Small intestine (tissue), 7 donors: ENCODE measurements around the gene LIPC. TPM values are rescaled to one million over a fixed set of nuclear protein-coding genes. Genes with fewer than 3 reads are reported as not detected.

Experiments used
- DNase-seq, 2 donors: peaks; one replicate each; pipeline versions ENCODE4 v3.0.0 to v3.0.0-alpha.2; 2013
- FAIRE-seq: peaks from 2 replicates; lab custom pipeline; 2012; peaks lifted over from hg19 to GRCh38; lab: Jason Lieb, UNC
- H3K27ac ChIP-seq, 3 donors: one replicate each; pipeline ENCODE4 v1.5.1; 2013; ENCODE audit warnings: low read length in 2 of 3, mild to moderate bottlenecking in 2 of 3, control low read depth in 1 of 3, inconsistent platforms in 1 of 3, low read depth in 1 of 3, moderate library complexity in 1 of 3
- H3K27me3 ChIP-seq, 3 donors: one replicate each; pipeline ENCODE4 v1.6.1; 2013; ENCODE audit warnings: low read length in 3 of 3, inconsistent platforms in 1 of 3; ENCODE audit not compliant: control insufficient read depth in 3 of 3, insufficient read depth in 3 of 3
- H3K36me3 ChIP-seq, 3 donors: one replicate each; pipeline ENCODE4 v1.6.1; 2013; ENCODE audit warnings: low read length in 3 of 3, inconsistent platforms in 1 of 3, low read depth in 1 of 3, mild to moderate bottlenecking in 1 of 3, moderate library complexity in 1 of 3; ENCODE audit not compliant: control insufficient read depth in 3 of 3, insufficient read depth in 2 of 3
- H3K4me1 ChIP-seq, 3 donors: one replicate each; pipeline ENCODE4 v1.6.1; 2013; ENCODE audit warnings: low read length in 2 of 3, inconsistent platforms in 1 of 3, low read depth in 1 of 3, mild to moderate bottlenecking in 1 of 3, moderate library complexity in 1 of 3; ENCODE audit not compliant: control insufficient read depth in 3 of 3, insufficient read depth in 2 of 3
- H3K4me3 ChIP-seq, 3 donors: one replicate each; pipeline ENCODE4 v1.5.1; 2013; ENCODE audit warnings: low read length in 3 of 3, control low read depth in 1 of 3, inconsistent platforms in 1 of 3, low read depth in 1 of 3, mild to moderate bottlenecking in 1 of 3, moderate library complexity in 1 of 3
- H3K9me3 ChIP-seq, 2 donors: one replicate each; pipeline ENCODE4 v1.6.1; 2013; ENCODE audit warnings: low read depth in 1 of 2, low read length in 1 of 2; ENCODE audit not compliant: control insufficient read depth in 2 of 2, insufficient read depth in 1 of 2
- WGBS, 3 donors: extraction: QIAGEN DNeasy Blood & Tissue Kit; methylation state at CpG; one replicate each; pipeline ENCODE4 v1.1.7; 2013; 5-methylcytosine and 5-hydroxymethylcytosine counted together
- polyA plus RNA-seq, 4 donors: library from polyadenylated mRNA; stranded (reverse) in 3 of 4; unstranded in 1 of 4; fragments of 200-250 nt in 3 of 4; fragments of 120-200 nt in 1 of 4; gene quantifications; one replicate each; pipeline versions ENCODE4 v1.2.1 to v1.2.3, GENCODE V29; 2013
- donor health status: healthy with polysubstance abuse.
- donor health status: control.
- donor health status: control.
- donor health status: Bipolar disorder and iron deficiency.
- donor health status: healthy.

The LIPC gene
- polyA plus RNA-seq, 4 donors = 0.07 to 2.0 (median 1.2) TPM

DNA sequence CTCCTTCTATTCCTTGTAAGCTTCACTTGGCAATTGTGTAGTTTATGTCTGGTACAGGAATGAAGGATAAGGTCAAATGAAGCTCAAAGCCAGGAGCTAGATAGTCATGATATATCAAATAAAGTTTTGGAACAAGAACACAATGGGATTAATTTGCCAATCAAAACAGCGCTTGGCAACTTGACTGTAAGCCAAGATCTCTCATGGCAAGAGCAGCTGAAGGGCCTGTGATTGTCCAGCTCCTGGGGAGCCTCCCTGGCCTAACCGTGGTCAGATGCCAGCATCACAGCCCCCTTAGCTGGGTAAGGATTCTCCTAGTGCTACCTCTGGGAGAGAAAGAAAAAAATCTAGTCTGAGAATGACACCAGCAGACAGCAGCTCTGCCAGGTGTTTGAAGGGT is 97.2 kb downstream of the LIPC start:
- FAIRE-seq (no peak), DNase-seq (no peak)
- H3K4me1 ChIP-seq = peaks cover 0 to 11% (median 7%) of the 10 kb centered on the region in 3 donors
- H3K4me3 ChIP-seq = no peak overlapping the region
- no peaks in the 10 kb centered on the region for H3K27me3 ChIP-seq
- peak overlapping the region in 2 of 3 donors; percentile 1 to 72 for H3K27ac ChIP-seq
- no peaks in the 10 kb centered on the region for H3K9me3 ChIP-seq
- 36 to 73% (median 51%) methylated on average over 2 of the region's 2 CpGs for WGBS, 3 donors
- no peaks in the 10 kb centered on the region for H3K36me3 ChIP-seq

DNA sequence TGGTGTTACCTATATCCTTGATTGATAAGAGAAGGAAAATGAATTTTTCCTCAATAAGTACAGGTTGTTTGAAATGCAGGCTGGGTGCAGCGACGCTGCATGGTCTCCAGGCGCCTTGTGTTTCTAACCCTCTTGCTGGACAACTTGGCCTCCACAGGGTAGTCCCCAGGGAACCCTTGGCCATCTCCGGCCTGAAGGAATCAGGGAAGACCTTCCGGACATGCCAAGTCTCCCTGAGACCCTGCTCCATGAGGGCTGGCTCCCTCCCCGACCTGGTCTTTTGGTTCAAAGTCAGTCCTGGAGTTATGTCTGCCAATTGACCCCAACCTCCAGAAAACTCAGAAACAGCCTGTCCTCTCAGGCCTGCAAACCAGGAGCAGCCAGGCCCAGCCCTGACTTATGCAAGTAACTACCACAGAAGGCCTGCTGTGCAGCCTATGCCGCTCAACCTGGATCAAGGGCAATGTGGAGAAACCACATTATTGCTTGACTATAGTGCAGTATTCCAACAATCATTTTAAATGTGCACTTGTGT is 98.3 kb downstream of the LIPC start:
- no peak overlapping the region for H3K4me3 ChIP-seq
- H3K9me3 ChIP-seq = no peaks in the 10 kb centered on the region
- FAIRE-seq (no peak), DNase-seq (no peak)
- WGBS, 3 donors = 81 to 85% (median 82%) methylated on average over 7 of the region's 7 CpGs
- no peak overlapping the region for H3K27ac ChIP-seq
- no peaks in the 10 kb centered on the region for H3K36me3 ChIP-seq
- peaks cover 0 to 13% (median 7%) of the 10 kb centered on the region in 3 donors for H3K4me1 ChIP-seq
- H3K27me3 ChIP-seq = no peaks in the 10 kb centered on the region

DNA sequence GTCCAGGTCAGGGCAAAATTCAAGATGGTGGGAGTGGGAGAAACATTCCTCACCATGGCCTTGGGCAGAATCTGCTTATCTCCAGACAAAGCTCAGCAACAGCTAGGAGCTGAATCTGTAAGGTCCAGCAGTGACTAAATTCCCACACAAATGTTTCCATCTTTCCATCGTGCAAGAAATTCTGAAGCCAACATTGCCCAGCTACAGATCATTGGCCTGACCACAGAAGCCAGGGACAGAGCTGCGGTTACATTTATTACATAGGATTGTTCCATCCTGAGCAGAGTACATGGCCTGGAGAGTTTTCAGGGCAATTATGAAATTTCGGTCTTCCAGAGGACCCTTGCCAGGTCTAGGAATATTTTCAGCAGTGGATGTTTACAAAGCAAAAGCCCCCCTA is 100.3 kb downstream of the LIPC start:
- Histone ChIP-seq H3K27me3 (no peaks in the 10 kb centered on the region), H3K4me1 (peaks cover 0 to 11% (median 6%) of the 10 kb centered on the region in 3 donors), H3K4me3 (no peak overlapping the region), H3K36me3 (no peaks in the 10 kb centered on the region), H3K9me3 (no peaks in the 10 kb centered on the region), H3K27ac (no peak overlapping the region)
- no peak for DNase-seq
- no peak for FAIRE-seq
- WGBS, 3 donors = 91 to 99% (median 93%) methylated on average over 3 of the region's 3 CpGs

DNA sequence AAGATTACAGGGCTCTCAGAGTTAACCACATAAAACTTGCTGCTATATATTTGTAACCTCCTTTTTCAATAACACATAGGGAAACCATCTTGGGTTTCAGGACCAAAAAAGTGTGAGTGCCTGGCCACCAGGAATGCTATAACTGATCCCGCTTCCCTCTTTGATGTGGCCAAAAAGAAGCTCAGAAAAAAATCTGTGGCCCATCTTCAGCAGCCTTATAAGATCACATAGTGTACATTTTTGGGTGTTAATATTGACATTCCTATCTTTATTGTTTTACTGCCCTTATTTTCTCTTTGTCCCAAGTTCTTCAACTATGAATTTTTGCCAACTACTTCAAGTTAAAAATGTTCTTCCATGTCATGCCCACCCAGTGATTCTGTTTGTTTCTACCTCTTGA is 102.8 kb downstream of the LIPC start:
- no peak overlapping the region for H3K4me3 ChIP-seq
- no peak for DNase-seq
- 88 to 92% (median 88%) methylated on average over 1 of the region's 1 CpG for WGBS, 3 donors
- peaks cover 0 to 3% (median 0%) of the 10 kb centered on the region in 3 donors for H3K4me1 ChIP-seq
- no peaks in the 10 kb centered on the region for H3K9me3 ChIP-seq
- no peaks in the 10 kb centered on the region for H3K36me3 ChIP-seq
- FAIRE-seq = no peak
- no peak overlapping the region for H3K27ac ChIP-seq
- no peaks in the 10 kb centered on the region for H3K27me3 ChIP-seq

DNA sequence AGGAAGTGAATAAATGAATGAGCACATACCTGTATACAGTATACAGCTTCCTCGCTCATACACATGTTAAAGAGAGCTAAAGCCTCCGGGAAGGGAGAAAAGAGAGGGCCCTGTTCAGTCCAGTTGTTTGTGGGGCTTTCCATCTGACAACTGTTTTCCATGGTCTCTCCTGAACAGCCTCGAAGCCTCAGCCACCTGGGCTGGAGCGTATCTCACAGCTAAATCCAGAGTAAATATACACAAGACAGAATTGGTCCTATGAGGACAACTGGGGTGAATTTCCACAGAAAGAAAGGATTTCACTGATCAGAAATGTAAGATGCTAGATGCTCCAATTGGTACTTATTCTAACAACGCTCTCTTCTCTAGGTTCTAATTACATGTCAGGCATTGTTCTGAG is 103.5 kb downstream of the LIPC start:
- FAIRE-seq = no peak
- no peak for DNase-seq
- H3K27me3 ChIP-seq = no peaks in the 10 kb centered on the region
- H3K9me3 ChIP-seq = no peaks in the 10 kb centered on the region
- H3K4me3 ChIP-seq = no peak overlapping the region
- H3K4me1 ChIP-seq = peaks cover 0 to 3% (median 0%) of the 10 kb centered on the region in 3 donors
- H3K36me3 ChIP-seq = no peaks in the 10 kb centered on the region
- 80 to 84% (median 81%) methylated on average over 5 of the region's 5 CpGs for WGBS, 3 donors
- H3K27ac ChIP-seq = no peak overlapping the region

DNA sequence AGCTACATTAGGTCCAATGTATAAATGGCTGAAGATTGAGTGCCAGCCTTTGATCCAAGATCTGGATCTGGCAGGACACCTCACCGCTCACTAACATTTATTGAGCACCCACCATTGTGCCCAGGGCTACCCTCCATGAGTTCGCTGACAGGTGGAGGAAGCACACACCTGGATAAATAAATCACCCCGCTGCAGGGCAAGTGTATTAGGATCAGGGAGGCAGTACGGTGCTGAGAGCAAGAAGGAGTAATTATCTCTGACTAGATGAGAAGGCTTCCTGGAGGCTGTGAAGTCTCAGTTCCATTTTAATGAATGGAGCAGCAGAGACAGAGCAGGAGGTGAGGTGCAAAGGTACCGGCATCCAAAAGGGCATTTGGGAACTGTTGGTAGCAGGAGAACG is 104.1 kb downstream of the LIPC start:
- Histone ChIP-seq H3K4me3 (no peak overlapping the region), H3K36me3 (no peaks in the 10 kb centered on the region), H3K4me1 (peaks cover 0 to 3% (median 0%) of the 10 kb centered on the region in 3 donors), H3K27me3 (no peaks in the 10 kb centered on the region), H3K9me3 (no peaks in the 10 kb centered on the region), H3K27ac (no peak overlapping the region)
- DNase-seq = no peak
- WGBS, 3 donors = 74 to 89% (median 81%) methylated on average over 6 of the region's 6 CpGs
- no peak for FAIRE-seq

DNA sequence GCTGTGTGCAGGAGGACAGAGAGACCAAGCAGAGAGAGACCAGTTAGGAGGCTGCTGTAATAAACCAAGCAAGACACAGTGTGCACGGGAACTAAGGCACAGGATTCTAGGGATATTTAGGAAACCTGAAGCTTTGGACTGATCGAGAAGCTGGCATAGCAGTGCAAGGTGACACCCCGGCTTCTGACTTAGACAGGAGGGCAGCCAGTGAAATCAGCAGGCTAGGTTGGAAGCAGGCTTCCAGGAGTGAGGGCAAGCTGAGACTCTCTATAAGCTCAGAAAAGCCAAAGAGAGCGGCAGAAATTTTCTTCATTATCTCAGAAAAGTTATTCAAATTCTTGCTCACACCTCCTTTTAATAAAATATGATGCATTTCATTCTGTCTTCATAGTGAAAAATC is 104.6 kb downstream of the LIPC start:
- DNase-seq (no peak), FAIRE-seq (no peak)
- peaks cover 0 to 3% (median 0%) of the 10 kb centered on the region in 3 donors for H3K4me1 ChIP-seq
- no peak overlapping the region for H3K4me3 ChIP-seq
- H3K27ac ChIP-seq = no peak overlapping the region
- H3K27me3 ChIP-seq = no peaks in the 10 kb centered on the region
- no peaks in the 10 kb centered on the region for H3K9me3 ChIP-seq
- no peaks in the 10 kb centered on the region for H3K36me3 ChIP-seq
- WGBS, 3 donors = 92 to 97% (median 92%) methylated on average over 4 of the region's 4 CpGs

DNA sequence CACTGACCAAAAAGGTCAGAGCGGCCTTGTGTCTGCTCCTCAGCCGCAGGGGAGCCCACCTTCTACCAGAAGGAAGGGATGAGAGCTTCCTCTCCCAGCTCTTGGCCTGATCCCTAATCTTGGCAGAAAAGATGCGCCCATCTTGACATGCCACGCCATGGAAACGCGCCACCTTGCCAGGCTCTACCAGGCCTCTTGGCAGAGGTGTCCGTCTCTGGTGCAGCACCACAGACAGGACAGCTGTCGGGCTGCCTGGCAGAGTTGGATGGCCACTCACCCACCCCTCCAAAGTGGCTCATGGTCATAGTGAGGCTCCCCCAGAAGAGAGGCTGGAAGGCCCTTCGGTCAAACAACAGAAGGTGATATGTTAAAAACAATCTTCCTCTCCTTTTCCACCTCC is 105.2 kb downstream of the LIPC start:
- Histone ChIP-seq H3K9me3 (no peaks in the 10 kb centered on the region), H3K27ac (no peak overlapping the region), H3K4me3 (no peak overlapping the region), H3K27me3 (no peaks in the 10 kb centered on the region), H3K36me3 (no peaks in the 10 kb centered on the region), H3K4me1 (peaks cover 0 to 3% (median 0%) of the 10 kb centered on the region in 3 donors)
- 97 to 99% (median 98%) methylated on average over 9 of the region's 9 CpGs for WGBS, 3 donors
- FAIRE-seq (no peak), DNase-seq (no peak)

DNA sequence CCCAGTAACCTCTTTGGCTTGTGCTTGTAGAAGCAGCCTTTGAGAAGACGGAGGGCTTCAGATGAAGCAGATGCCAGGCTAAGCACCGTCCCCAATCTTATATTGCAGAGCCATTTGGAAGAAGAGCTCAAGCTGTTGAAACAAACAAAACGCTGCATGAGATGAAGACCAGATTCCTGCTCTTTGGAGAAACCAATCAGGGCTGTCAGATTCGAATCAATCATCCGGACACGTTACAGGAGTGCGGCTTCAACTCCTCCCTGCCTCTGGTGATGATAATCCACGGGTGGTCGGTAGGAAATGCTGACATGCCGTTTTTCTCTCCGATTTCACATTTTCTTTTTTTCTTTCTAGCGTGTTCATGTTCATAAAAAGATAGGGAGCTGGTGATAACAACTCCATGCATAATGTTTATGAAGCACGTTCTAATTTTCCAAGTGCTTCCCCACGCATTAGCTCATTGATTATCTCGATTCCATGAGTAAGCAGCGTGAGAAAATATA is 106.5 kb downstream of the LIPC start:
- H3K4me1 ChIP-seq = peaks cover 0 to 3% (median 0%) of the 10 kb centered on the region in 3 donors
- H3K27me3 ChIP-seq = no peaks in the 10 kb centered on the region
- DNase-seq = no peak
- H3K9me3 ChIP-seq = no peaks in the 10 kb centered on the region
- FAIRE-seq = no peak
- H3K4me3 ChIP-seq = no peak overlapping the region
- WGBS, 3 donors = 78 to 89% (median 88%) methylated on average over 16 of the region's 16 CpGs
- no peak overlapping the region for H3K27ac ChIP-seq
- no peaks in the 10 kb centered on the region for H3K36me3 ChIP-seq
